Measurements from ENCODE around the gene IRAK2. TPM values are rescaled to one million over a fixed set of nuclear protein-coding genes. Genes with fewer than 3 reads are reported as not detected.

Gene IRAK2
- total and polyA plus RNA-seq, 2 of the 8 experiments (the other 6 are each of a cell fraction or from before 2014, with no cell fraction given), result 1.5 TPM

DNA sequence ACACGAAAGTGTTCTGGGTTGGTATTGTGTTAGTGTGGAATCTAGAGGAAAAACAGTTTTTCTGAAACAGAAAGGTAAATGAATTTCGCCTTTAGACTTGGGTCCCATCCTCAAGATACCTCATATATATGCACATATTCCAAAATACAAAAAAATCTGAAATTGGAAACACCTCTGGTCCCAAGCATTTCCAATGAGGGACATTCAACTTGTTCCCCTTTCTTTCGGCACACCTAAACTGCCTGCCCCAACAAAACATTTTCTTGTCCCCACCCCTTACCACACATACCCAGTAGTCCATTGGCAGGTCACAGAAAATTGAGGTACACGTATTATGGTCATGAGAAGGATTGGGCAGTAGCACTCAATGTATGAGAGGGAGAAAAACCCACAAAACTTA lies 9.1 kb upstream of the IRAK2 start:
- H3K36me3 ChIP-seq (ENCODE audit: control insufficient read depth in 2 of 4, insufficient read depth in 4 of 4, low read length in 3 of 4), result peaks cover 0 to 16% (median 9%) of the 10 kb centered on the region in 4 experiments; a peak in 5 of 8 replicates
- H3K14ac ChIP-seq (ENCODE audit: insufficient read length), result no peak overlapping the region
- DNase-seq (ENCODE audit: low read depth in 1 of 2, low spot score in 2 of 2) (no peak), FAIRE-seq (no peak)
- H2BK15ac ChIP-seq (ENCODE audit: low read length), result no peak overlapping the region
- WGBS, 2 experiments (ENCODE audit: extremely low coverage in 1 of 2, insufficient coverage in 1 of 2, insufficient read length in 1 of 2, insufficient replicate concordance in 2 of 2, low coverage in 1 of 2, low lambda C conversion rate in 2 of 2, missing lambda C conversion rate in 1 of 2), result 90% methylated on average over 4 of the region's 4 CpGs; no CpG with 5 or more reads in 1 of the 2 experiments
- CTCF ChIA-PET (ENCODE audit: partially characterized antibody), result interaction anchor here (0.6 to 1.3 kb wide), 7 partner anchors 10 to 477 kb away, joined by 3 to 5 read pairs (median 3); no protein-coding TSS in a partner anchor
- no peak overlapping the region for H2AK5ac ChIP-seq (ENCODE audit: low read depth, low read length)
- H2BK5ac ChIP-seq (ENCODE audit: low read depth, low read length), result no peak overlapping the region
- no peak overlapping the region for H3K18ac ChIP-seq (ENCODE audit: extremely low read depth, low read length)
- no peaks in the 10 kb centered on the region for H3K79me2 ChIP-seq (ENCODE audit: control insufficient read depth in 1 of 2, insufficient read depth in 2 of 2, low read length in 2 of 2)
- no peak overlapping the region for H3K9ac ChIP-seq (replicated peaks in 1 of 4; ENCODE audit: extremely low read depth in 1 of 4, low read depth in 3 of 4, low read length in 3 of 4)
- no peak overlapping the region for H3K56ac ChIP-seq (replicated peaks; ENCODE audit: insufficient read length, low read depth, low read length)
- H2BK20ac ChIP-seq (ENCODE audit: low read length), result no peak overlapping the region
- no peak overlapping the region for H2AFZ ChIP-seq (ENCODE audit: low read length)
- no peaks in the 10 kb centered on the region for H3K79me1 ChIP-seq (ENCODE audit: low read depth, low read length)
- no peaks in the 10 kb centered on the region for H3K9me3 ChIP-seq (ENCODE audit: insufficient read depth in 2 of 2, low read depth in 1 of 2, low read length in 1 of 2)
- no peak overlapping the region for H3K23ac ChIP-seq (ENCODE audit: insufficient read length)
- no peak overlapping the region for H4K5ac ChIP-seq (ENCODE audit: insufficient read length, low read depth, low read length)
- no peak overlapping the region for H4K91ac ChIP-seq (replicated peaks; ENCODE audit: insufficient read length, low read length)
- H3K4me2 ChIP-seq (ENCODE audit: insufficient read depth in 1 of 2, low read depth in 2 of 2, low read length in 2 of 2), result no peak overlapping the region
- no peak overlapping the region for H2BK120ac ChIP-seq (replicated peaks; ENCODE audit: low read depth, low read length)
- H3K4me1 ChIP-seq (replicated peaks in 1 of 4; ENCODE audit: control insufficient read depth in 3 of 4, insufficient read depth in 4 of 4, low read length in 3 of 4), result no peaks in the 10 kb centered on the region
- H3K23me2 ChIP-seq (ENCODE audit: low read depth, low read length), result no peaks in the 10 kb centered on the region
- H3K27me3 ChIP-seq (replicated peaks in 1 of 4; ENCODE audit: control insufficient read depth in 3 of 4, extremely low read depth in 1 of 4, insufficient read depth in 3 of 4, low read length in 3 of 4), result no peaks in the 10 kb centered on the region; a peak in 1 of 7 replicates
- no peak overlapping the region for H3K4ac ChIP-seq (replicated peaks; ENCODE audit: insufficient read length, low read depth, low read length)
- no peak for TF ChIP-seq BRCA1 (IDR thresholded peaks at IDR 0.05; ENCODE audit: low read depth, low read length)
- no peak for TF ChIP-seq SRF (IDR thresholded peaks at IDR 0.05; ENCODE audit: low read depth, low read length)
- TF ChIP-seq CREB1 (IDR thresholded peaks at IDR 0.05), result no peak
- no peak for TF ChIP-seq ATF2 (IDR thresholded peaks at IDR 0.05; ENCODE audit: low read length)
- no peak for TF ChIP-seq POLR2A (IDR thresholded peaks at IDR 0.05; ENCODE audit: control extremely low read depth in 1 of 2, low read depth in 2 of 2, low read length in 2 of 2)
- TF ChIP-seq PHF8 (conservative IDR thresholded peaks at IDR 0.05; ENCODE audit: low read depth, low read length), result no peak
- no peak for TF ChIP-seq NANOG (IDR thresholded peaks at IDR 0.05; ENCODE audit: insufficient read depth, low read depth, low read length, poor library complexity, severe bottlenecking)
- H4K8ac ChIP-seq (ENCODE audit: extremely low read depth, insufficient read depth, low read length), result no peak overlapping the region
- H2BK12ac ChIP-seq (ENCODE audit: low read depth, low read length), result no peak overlapping the region
- H4K20me1 ChIP-seq (replicated peaks in 1 of 2; ENCODE audit: control insufficient read depth in 1 of 2, insufficient read depth in 2 of 2, low read length in 2 of 2), result peaks cover 0 to 2% of the 10 kb centered on the region in 2 experiments
- H3K4me3 ChIP-seq (ENCODE audit: extremely low read depth in 1 of 4, insufficient read depth in 2 of 4, low read depth in 3 of 4, low read length in 4 of 4), result no peak overlapping the region
- POLR2A ChIA-PET (ENCODE audit: partially characterized antibody), result interaction anchor here (0.6 to 0.8 kb wide), 6 partner anchors 10 to 392 kb away, joined by 3 to 4 read pairs (median 4); no protein-coding TSS in a partner anchor
- H3K27ac ChIP-seq (ENCODE audit: low read depth, low read length), result no peak overlapping the region

Measured in H1 (cell line).